A549 (cell line): Measurements from ENCODE around the gene WNT7B.

Source experiments
- CHD4 ChIP-seq: fragments of 200-600 bp; sonication (generic); IDR thresholded peaks from 2 replicates; pipeline ENCODE4 v1.6.1; 2016; ENCODE audit warnings: antibody characterized with exemption, mild to moderate bottlenecking, borderline replicate concordance
- POLR2A ChIP-seq: IDR thresholded peaks from 2 replicates; pipeline ENCODE4 v1.6.1; 2012; ENCODE audit warnings: mild to moderate bottlenecking, low read length
- RAD21 ChIP-seq, 2 experiments: fragments of >200 bp in 1 of 2; sonication (Bioruptor Twin) in 1 of 2; formaldehyde crosslinking in 1 of 2; IDR thresholded peaks in 1 of 2; conservative IDR thresholded peaks in 1 of 2; 2 replicates in 1 of 2; 3 replicates in 1 of 2; pipeline ENCODE4 v1.6.1; 2012 to 2018; ENCODE audit warnings: inconsistent platforms in 1 of 2
- TF ChIP-seq, protein P1 (sequence below): fragments of >200 bp; sonication (Bioruptor Twin); formaldehyde crosslinking; IDR thresholded peaks from 3 replicates; pipeline ENCODE4 v1.5.1; 2016

DNA sequence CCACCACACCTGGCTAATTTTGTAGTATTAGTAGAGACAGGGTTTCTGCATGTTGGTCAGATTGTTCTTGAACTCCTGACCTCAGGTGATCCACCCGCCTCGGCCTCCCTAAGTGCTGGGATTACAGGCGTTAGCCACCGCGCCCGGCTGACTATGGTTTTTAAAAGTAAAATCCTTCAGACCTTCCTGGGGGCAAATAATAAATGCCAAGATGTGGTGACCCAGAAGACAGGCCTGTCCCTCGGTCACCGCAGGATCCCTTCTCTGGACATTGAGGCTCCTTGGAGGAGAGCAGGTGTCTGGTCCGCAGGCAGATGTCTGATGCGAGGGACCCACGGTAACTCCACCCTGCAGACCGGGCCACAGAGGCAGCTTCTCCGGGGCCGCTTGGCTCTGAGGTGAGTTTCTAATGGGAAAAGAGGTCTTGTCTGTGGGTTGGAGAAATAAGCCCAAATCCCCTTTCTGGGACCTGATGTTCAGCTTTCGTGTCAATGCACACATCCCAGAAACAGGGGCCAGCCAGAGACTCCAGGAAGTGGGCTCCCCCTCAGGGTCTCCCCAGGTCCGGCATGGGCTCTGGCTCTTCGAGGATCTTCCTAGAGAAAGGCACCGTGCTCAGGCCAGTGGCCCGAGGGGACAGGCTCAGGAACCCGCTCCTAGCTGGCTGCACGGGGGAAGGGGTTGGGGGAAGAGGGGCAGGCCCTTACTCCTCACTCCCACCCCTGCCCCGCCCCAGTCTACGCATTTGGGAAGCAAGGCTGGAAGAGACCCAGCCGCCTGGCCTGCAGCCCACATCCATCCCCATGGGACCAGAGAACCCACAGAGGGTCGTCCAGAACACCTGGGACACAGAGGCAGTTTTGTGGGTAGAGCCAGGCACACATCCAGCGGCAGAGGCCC lies 100.6 kb downstream of the WNT7B start:
- TF ChIP-seq, protein P1, sequence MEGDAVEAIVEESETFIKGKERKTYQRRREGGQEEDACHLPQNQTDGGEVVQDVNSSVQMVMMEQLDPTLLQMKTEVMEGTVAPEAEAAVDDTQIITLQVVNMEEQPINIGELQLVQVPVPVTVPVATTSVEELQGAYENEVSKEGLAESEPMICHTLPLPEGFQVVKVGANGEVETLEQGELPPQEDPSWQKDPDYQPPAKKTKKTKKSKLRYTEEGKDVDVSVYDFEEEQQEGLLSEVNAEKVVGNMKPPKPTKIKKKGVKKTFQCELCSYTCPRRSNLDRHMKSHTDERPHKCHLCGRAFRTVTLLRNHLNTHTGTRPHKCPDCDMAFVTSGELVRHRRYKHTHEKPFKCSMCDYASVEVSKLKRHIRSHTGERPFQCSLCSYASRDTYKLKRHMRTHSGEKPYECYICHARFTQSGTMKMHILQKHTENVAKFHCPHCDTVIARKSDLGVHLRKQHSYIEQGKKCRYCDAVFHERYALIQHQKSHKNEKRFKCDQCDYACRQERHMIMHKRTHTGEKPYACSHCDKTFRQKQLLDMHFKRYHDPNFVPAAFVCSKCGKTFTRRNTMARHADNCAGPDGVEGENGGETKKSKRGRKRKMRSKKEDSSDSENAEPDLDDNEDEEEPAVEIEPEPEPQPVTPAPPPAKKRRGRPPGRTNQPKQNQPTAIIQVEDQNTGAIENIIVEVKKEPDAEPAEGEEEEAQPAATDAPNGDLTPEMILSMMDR, result no peak
- TF ChIP-seq POLR2A, result no peak
- TF ChIP-seq RAD21 (conservative IDR thresholded peaks at IDR 0.05 in 1 of 2, IDR thresholded peaks at IDR 0.05 in 1 of 2), result no peak
- no peak for TF ChIP-seq CHD4
